Lower lobe of right lung (tissue), 2 donors: ENCODE results near the gene DTL. TPM values are rescaled to one million over a fixed set of nuclear protein-coding genes. Genes with fewer than 3 reads are reported as not detected.

Source experiments
- ATAC-seq, 2 donors: fragments of 200-7000 bp; cut with Tn5 transposase; one replicate each; pipeline ENCODE4 v1.9.1; 2020 to 2022; ENCODE audit warnings: mild to moderate bottlenecking in 2 of 2, moderate library complexity in 2 of 2
- DNase-seq: peaks from one replicate; pipeline ENCODE4 v3.0.0-alpha.2; 2020
- H3K27ac ChIP-seq: fragments of 200-600 bp; one replicate; pipeline ENCODE4 v1.8.0; 2022
- H3K27me3 ChIP-seq: fragments of 200-600 bp; one replicate; pipeline ENCODE4 v1.8.0; 2022; ENCODE audit warnings: low read depth
- H3K36me3 ChIP-seq: fragments of 200-600 bp; one replicate; pipeline ENCODE4 v1.8.0; 2022; ENCODE audit warnings: mild to moderate bottlenecking
- H3K4me1 ChIP-seq: fragments of 200-600 bp; one replicate; pipeline ENCODE4 v1.8.0; 2022
- H3K4me3 ChIP-seq: fragments of 200-600 bp; one replicate; pipeline ENCODE4 v1.8.0; 2022; ENCODE audit warnings: mild to moderate bottlenecking
- H3K9me3 ChIP-seq: fragments of 200-600 bp; one replicate; pipeline ENCODE4 v1.8.0; 2022
- intact Hi-C: fragments of 100-400 bp; cut with DNase I; formaldehyde crosslinking; loops from one replicate; pipeline ENCODE4 v1.11.0; 2022
- total RNA-seq: library from RNA; stranded (reverse); fragmentation: NEBNext Ultra II Directional; extraction: Animal tissue kit (Norgen Biotek cat#: 25700); gene quantifications from one replicate; pipeline ENCODE4 v1.2.1, GENCODE V29; 2021
- TF ChIP-seq, protein P1 (sequence below): fragments of 200-600 bp; IDR thresholded peaks from one replicate; pipeline ENCODE4 v1.8.0; 2022; ENCODE audit warnings: antibody characterized with exemption, mild to moderate bottlenecking
- donor health status: DM: no; HTN: yes; CAD: no; lungs with severe emphysema.

Gene DTL
- total RNA-seq, 1 donor from 2014 or later = 3.9 TPM

DNA sequence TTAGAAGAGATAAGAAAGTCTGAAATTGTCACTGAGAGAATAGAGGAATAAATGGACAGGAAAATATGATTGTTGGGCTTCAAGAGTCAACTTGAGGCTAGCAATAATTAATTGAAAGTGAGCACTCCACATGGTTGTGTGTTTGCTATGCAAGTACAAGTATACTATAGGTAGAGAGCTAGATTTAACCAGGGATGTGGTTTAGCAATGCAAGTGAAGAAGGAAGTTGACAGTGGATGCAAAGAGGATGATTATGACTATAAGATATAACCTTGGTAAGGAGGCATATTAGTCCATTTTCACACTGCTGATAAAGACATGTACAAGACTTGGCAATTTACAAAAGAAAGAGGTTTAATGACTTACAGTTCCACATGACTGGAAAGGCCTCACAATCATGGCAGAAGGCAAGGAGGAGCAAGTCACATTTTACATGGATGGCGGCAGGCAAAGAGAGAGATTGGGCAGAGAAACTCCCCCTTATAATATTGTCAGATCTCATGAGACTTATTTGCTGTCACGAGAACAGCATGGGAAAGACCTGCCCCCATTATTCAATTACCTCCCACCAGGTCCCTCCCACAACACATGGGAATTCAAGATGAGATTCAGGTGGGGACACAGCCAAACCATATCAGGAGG, 47.3 kb downstream of the DTL start:
- Histone ChIP-seq H3K27ac (no peak overlapping the region), H3K4me1 (no peaks in the 10 kb centered on the region), H3K4me3 (no peak overlapping the region), H3K36me3 (no peaks in the 10 kb centered on the region), H3K27me3 (no peaks in the 10 kb centered on the region), H3K9me3 (no peaks in the 10 kb centered on the region)
- DNase-seq = no peak
- ATAC-seq = no peak
- intact Hi-C loops = no loop called here
- TF ChIP-seq, protein P1, sequence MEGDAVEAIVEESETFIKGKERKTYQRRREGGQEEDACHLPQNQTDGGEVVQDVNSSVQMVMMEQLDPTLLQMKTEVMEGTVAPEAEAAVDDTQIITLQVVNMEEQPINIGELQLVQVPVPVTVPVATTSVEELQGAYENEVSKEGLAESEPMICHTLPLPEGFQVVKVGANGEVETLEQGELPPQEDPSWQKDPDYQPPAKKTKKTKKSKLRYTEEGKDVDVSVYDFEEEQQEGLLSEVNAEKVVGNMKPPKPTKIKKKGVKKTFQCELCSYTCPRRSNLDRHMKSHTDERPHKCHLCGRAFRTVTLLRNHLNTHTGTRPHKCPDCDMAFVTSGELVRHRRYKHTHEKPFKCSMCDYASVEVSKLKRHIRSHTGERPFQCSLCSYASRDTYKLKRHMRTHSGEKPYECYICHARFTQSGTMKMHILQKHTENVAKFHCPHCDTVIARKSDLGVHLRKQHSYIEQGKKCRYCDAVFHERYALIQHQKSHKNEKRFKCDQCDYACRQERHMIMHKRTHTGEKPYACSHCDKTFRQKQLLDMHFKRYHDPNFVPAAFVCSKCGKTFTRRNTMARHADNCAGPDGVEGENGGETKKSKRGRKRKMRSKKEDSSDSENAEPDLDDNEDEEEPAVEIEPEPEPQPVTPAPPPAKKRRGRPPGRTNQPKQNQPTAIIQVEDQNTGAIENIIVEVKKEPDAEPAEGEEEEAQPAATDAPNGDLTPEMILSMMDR = no peak

DNA sequence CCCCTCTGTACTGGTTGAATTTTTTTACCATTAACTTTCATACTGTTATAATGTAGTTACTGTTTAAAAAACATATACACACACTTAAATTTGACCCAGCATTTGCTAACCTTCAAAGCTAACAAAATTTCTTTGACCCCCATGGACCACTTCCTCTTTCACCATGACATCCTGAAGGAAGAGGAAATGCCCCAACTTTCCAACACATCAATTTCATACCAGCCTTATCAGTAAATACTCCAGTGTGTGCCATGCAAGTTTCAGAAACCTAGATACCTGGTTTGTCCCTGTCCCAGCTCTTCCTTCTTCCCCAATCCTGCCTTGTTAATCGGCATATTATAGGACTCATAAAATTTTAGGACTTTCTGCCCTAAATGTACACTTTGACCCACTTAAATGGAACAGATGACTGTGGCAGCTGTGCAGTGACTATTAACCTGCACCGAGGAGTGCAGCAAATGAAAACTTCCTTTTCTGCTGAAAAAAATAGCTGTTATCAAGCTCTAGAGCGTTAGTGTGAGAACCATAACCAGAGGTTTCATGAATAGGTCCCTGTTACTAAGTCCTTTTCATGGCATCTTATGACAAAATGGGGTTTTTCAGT, 54.1 kb downstream of the DTL start:
- no peaks in the 10 kb centered on the region for H3K36me3 ChIP-seq
- no peaks in the 10 kb centered on the region for H3K9me3 ChIP-seq
- intact Hi-C loops = no loop called here
- H3K27ac ChIP-seq = no peak overlapping the region
- no peak for ATAC-seq
- DNase-seq = no peak
- TF ChIP-seq, protein P1 = no peak
- peaks cover 22% of the 10 kb centered on the region for H3K4me1 ChIP-seq
- no peaks in the 10 kb centered on the region for H3K27me3 ChIP-seq
- no peak overlapping the region for H3K4me3 ChIP-seq

DNA sequence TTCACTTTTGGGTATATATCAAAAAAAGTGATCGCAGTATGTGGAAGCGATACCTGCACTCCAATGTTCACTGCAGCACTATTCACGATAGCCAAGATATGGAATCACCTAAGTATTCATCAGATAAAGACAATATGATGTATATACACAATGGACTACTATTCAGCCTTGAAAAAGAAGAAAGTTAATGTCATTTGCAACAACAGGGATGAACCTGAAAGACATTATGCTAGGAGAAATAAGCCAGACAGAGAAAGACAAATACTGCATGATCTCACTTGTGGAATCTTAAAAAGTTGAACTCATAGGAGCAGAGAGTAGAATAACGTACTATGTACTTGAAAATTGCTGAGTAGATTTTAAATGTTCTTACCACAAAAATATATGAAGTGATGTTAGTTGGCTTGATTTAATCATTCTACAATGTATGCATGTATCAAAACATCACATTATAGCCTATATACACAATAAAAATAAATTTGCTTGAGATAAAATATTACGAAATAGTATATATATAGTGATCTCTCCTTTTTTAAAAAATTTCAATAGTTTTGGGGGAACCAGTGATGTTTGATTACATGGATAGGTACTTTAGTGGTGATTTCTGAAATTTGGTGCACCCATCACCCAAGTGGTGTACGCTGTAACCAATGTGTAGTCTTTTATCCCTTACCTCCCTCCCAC, 56.0 kb downstream of the DTL start:
- DNase-seq = no peak
- Histone ChIP-seq H3K4me3 (no peak overlapping the region), H3K27me3 (no peaks in the 10 kb centered on the region), H3K4me1 (peaks cover 22% of the 10 kb centered on the region), H3K27ac (no peak overlapping the region), H3K36me3 (no peaks in the 10 kb centered on the region), H3K9me3 (no peaks in the 10 kb centered on the region)
- no peak for ATAC-seq
- TF ChIP-seq, protein P1 = no peak
- intact Hi-C loops = no loop called here

DNA sequence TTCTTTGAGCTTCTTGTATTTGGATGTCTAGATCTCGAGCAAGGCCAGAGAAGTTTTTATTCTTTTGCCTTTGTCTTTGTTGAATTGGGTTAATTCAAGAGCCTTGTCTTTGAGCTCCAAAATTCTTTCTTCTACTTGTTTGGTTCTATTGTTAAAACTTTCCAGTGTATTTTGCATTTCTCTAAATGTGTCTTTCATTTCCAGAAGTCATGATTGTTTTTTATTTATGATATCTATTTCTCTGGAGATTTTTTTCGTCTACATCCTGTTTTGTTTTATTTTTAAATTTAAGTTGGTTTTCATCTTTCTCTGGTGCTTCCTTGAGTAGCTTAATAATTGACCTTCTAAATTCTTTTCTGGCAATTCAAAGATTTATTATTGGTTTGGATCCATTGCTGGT, 61.8 kb downstream of the DTL start:
- TF ChIP-seq, protein P1 = no peak
- H3K4me1 ChIP-seq = no peaks in the 10 kb centered on the region
- no peak overlapping the region for H3K27ac ChIP-seq
- H3K9me3 ChIP-seq = peaks cover 4% of the 10 kb centered on the region
- intact Hi-C loops = no loop called here
- H3K27me3 ChIP-seq = no peaks in the 10 kb centered on the region
- DNase-seq (no peak), ATAC-seq (no peak)
- H3K4me3 ChIP-seq = no peak overlapping the region
- no peaks in the 10 kb centered on the region for H3K36me3 ChIP-seq

DNA sequence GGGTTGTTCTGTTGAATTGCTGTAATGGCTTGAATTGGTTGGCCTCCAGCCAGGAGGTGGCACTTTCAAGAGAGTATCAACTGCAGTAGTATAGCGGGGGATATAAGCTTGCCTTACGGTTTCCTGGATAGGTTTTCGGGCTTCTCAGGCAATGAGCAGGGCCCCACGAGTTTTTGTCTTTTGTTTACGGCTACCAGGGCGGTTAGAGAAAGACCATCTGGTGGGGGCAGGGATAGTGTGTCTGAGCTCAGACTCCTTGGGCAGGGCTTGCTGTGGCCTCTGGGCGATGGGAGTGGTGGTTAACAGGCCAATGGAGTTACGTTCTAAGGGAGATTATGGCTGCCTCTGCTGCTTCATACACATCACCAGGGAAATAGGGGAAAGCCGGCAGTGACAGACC, 62.8 kb downstream of the DTL start:
- H3K9me3 ChIP-seq = peaks cover 4% of the 10 kb centered on the region
- TF ChIP-seq, protein P1 = no peak
- no peaks in the 10 kb centered on the region for H3K27me3 ChIP-seq
- H3K36me3 ChIP-seq = no peaks in the 10 kb centered on the region
- ATAC-seq (no peak), DNase-seq (no peak)
- H3K4me1 ChIP-seq = no peaks in the 10 kb centered on the region
- H3K4me3 ChIP-seq = no peak overlapping the region
- intact Hi-C loops = no loop called here
- no peak overlapping the region for H3K27ac ChIP-seq
